GM19240 (cell line): ENCODE measurements around the gene PLEKHH1.
A peak's percentile ranks its signal among the peaks of the same experiment; 100 is the strongest.
"Not testable (repeated sequence)": the region's sequence is repeated elsewhere in the genome, so short reads cannot be mapped to it uniquely, and the experiment has no call there.

Source experiments
- DNase-seq: peaks from one replicate; pipeline ENCODE4 v3.0.0; 2011; ENCODE audit warnings: low spot score; ENCODE audit not compliant: insufficient read length

Gene PLEKHH1

GRCh38 chr14:67579636-67580035 is 46.5 kb downstream of the PLEKHH1 start:
- DNase-seq: no peak

GRCh38 chr14:67580336-67581171 is 47.5 kb downstream of the PLEKHH1 start:
- DNase-seq: no peak

DNA sequence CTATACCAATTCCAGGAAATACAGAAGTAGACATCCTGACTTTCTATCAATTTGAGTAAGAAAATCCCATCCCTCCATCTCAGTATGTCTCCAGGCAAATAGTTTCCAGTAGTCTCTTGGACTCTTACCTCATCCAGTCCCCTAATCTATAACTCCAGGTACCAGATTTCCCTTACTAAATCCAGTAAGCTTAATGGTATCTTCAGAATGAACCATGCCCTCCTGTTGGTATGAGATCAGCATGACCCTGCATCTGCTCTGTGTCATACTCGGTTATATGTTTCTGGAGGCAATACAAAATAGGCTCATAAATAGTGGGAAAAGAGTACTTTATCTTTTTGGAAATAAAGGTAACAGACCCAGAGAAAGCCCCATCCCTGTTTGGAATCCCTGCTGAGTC is 48.6 kb downstream of the PLEKHH1 start:
- DNase-seq: no peak

GRCh38 chr14:67582061-67582460 is 49.0 kb downstream of the PLEKHH1 start:
- DNase-seq: no peak

- peak; percentile 64 for DNase-seq
These were observed 50.9 kb downstream of the PLEKHH1 start for GRCh38 chr14:67583711-67584644.

DNA sequence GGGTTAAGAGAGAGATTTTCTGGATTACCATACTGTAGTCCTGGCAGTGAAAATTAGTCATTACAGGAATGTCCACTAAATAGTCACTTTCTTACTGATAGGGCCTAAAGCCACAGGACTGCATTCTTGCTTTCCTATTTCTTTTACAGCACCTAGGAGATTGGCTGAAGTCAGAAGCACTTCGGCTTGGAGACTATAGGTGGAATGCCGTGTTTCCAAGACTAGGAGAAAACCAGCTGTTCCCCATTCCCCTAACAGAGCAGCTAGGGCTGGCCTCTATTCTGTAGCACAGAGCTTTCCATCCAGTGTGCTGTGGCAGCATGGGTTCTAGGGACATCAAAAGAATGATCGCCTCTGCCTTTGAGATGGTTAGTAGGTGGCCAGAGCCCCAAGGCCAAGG is 51.9 kb downstream of the PLEKHH1 start:
- no peak for DNase-seq

DNA sequence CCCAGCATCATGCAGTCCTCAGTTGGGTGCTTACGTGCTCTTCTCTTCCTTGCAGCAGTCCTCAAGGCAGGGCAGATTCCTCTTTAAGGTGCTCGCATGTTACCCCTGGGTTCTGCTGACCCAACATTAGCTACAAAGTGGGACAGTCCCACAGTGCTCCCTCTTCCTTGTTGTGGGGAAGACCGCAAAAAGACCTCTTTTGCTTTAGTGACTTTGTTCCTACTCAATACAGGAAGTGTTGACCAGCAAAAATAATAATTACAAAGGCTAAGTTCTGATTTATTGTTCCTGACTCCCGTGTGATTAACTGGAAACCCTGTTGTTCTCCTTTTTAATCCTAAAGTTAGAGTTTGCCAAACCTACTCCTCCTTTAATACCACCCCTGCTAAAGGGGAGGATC is 53.3 kb downstream of the PLEKHH1 start:
- DNase-seq: no peak

DNA sequence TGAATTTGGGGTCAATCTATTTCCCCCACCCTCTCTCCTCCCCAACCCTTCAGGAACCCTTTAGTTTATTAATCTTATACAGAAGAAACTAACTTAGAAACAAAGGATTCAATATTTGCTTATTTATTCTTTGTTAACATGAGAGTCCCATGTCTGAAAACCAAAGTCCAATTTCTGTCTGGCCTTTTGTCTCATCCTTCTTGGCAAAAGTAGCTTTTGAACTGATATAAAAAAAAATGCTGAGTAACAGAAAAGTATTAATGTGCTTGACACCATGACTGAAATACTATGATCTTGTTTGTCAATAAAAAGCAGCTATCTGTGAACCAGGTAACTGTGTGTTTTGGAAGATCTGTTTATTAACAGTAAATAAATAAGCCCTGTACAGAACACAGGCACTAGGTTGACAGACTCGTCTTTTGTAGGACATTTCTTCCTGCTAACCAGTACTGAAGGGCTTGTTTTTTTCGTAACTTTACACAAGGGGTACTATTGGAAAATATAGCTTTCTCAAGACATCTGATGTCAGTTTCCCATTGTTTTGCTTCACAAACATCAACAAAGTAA is 56.2 kb downstream of the PLEKHH1 start:
- DNase-seq: no peak

DNA sequence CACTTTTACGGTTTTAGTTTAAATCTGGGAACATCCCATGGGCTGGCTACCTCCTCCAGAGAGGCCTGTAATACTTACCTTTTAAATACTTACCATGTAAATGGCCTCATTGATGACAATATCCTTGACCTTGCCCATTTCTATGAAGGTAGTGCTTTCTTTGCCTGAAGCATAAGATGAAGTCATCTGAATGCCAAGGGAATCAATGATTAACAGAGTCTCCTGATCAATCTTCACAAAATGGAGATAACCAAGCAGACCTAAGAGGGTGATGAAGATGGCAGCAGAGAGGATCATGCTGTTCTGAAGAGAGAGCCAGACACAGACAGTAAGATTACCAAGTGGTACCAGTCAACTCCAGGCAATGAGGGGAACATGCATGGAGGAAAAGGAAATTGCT is 60.6 kb downstream of the PLEKHH1 start:
- not testable (repeated sequence) for DNase-seq

GRCh38 chr14:67595392-67595791 is 62.3 kb downstream of the PLEKHH1 start:
- DNase-seq: no peak

DNA sequence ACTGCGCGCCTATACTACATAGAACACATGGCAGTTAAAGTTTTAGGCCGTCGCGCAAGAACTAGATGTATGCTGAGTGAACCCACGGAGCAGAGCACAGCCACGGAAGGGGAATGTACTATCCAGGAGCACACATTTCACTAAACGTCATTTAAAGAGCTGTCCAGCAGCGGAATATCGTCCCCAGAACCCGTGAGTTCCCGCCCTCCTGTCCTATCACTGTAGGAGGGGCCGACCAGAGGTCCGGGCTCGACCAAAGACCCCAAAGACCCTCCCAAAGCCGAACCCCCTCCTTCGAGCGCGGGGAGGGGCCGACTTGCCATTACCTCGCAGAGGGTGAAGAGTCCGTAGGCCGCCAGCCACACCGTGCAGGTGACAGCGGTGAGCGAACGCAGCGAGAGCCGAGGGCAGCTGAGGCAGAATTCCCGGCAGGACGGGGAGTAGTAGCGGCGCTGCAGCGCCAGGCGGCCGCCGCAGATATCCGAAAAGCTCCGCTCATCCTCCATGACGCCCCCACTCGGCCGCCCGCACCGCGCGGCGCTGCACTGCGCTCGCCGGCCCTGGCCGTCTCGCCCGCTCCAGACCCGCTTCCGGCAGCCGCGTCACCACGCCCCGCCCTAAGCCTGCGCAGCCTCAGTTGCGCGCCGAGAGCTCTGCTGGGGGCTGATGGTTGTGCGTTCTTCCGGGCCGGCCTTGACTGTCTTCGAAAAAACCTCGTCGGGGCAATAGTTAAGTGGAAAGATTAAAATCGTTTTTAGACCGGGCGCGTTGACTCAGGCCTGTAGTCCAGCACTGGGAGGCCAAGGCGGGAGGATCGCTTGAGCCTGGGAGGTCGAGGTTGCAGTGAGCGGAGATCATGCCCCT is 66.8 kb downstream of the PLEKHH1 start, which contains the start of gene PIGH:
TSS of gene PIGH (minus strand) at position 571 of the 864 bp plus-strand sequence. CDS start at position 506, 65 bp downstream.
- DNase-seq: peak; percentile 85

- DNase-seq: not testable (repeated sequence)
These were observed 67.5 kb downstream of the PLEKHH1 start for GRCh38 chr14:67600562-67600974.

DNA sequence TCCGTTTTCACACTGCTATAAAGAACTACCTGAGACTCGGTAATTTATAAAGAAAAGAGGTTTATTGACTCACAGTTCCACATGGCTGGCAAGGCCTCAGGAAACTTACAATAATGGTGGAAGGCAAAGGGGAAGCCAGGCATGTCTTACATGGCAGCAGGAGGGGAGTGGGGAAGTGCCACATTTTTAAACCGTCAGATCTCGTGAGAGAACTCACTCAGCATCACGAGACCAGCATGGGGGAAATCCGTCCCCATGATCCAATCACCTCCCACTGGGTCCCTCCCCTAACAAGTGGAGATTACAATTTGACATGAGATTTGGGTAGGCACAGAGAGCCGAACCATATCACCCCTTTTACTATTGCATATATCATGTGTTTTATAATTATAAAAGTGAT is 69.0 kb downstream of the PLEKHH1 start:
- DNase-seq: no peak

GRCh38 chr14:67602995-67603545 is 70.0 kb downstream of the PLEKHH1 start:
- no peak for DNase-seq

GRCh38 chr14:67607646-67608045 is 74.6 kb downstream of the PLEKHH1 start:
- DNase-seq: no peak

DNA sequence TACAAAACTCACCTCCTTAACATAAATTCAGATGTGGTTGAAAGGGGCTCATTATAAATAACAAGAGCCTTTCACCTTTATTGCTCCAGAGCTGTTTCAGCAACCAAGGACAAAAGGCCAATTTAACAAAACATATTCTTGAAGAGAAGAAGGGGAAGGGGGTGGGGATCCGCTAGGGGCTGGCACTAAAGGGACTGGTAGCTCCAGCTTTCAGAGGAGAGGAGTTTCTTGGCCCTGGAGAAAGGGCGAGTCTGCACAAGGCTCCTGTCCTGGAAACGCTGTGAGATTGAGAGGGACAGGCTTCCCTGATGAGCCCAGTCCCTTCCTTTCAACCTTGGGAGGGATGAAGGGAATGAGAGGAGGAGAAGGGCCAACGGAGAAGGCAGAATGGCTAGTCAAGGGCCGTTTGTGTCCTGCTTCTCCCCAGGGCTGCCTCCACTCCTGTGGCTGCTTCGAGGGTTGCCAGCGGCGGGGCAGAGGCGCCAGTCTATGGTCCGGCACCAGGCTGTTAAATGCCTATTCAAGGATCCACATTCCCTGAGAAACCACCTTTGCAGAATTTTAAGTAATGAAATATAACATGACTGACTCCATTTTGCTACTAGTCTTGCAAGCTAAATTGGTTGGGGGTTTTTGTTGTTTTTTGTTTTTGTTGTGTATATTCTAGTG is 76.7 kb downstream of the PLEKHH1 start:
- no peak for DNase-seq

GRCh38 chr14:67610491-67610890 is 77.4 kb downstream of the PLEKHH1 start:
- no peak for DNase-seq

- DNase-seq: no peak
These were observed 85.5 kb downstream of the PLEKHH1 start for GRCh38 chr14:67618617-67619063.

DNA sequence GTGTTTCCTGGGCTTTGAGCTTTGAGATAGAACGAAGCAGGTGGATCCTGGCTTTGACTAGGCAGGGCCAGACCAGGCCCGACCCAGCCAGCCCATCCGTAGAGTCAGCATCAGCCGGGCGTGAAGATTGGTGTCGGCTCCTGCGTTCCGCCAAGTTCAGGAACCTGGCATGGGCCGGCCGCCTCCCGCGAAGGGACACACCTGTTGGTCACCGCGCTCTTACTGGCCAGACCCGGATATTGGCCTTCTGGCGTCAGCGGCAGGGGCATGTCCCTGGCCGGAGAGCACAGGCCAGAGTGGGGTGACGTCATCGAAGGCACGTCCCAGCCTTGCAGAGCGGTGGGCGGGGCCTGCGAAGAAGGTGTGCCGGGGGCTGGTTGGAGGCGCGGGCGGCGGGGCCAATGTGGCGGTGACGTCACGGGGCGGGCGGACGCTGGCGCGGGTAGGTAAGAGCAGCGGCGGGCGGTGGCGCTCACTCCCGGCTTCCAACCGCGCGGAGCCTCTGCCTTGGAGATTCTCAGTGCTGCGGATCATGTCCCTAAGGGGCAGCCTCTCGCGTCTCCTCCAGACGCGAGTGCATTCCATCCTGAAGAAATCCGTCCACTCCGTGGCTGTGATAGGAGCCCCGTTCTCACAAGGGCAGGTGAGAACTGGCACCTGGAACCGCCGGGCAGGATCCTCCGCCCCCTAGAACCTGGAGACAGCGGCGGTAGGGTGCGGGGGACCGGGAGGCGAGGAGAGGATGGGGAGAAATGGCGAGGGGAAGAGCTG is 86.5 kb downstream of the PLEKHH1 start, which contains the start of gene ARG2:
TSS of gene ARG2 (plus strand) at position 475 of the 771 bp plus-strand sequence. CDS start at position 533, 58 bp downstream.
- DNase-seq: peak; percentile 79
